CD4-positive, alpha-beta T cell treated with Interleukin-6 at 100 ng/mL for 8 hours (primary cell): ENCODE data around the gene C13orf46.

ENCODE experiments used
- DNase-seq: peaks from one replicate; pipeline ENCODE4 v3.0.0-alpha.2; 2020; ENCODE audit warnings: mixed read lengths, low spot score

C13orf46 gene

DNA sequence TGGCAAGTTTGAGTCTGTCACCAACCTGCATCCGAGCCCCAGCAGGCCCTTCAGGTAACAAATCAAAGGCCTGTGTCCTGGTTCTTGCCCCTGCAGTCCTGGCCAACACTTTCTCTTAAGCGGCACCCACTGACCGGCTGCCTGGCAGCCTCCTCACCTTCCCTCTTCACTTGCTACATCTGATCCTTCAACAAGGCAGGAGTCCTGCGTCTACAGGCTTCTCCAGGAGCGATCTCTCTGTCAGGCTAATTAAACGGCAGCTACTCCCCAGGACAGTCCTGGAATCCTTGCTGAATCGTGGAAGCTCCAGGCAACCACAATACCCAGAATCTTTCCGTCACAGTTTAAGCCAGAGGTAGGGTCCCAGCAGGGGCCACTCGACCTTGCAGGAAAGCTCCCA is 68.9 kb downstream of the C13orf46 start:
- no peak for DNase-seq

GRCh38 chr13:113904411-113904810 is 69.5 kb downstream of the C13orf46 start:
- DNase-seq = peak; percentile 15

GRCh38 chr13:113903912-113904311 is 70.0 kb downstream of the C13orf46 start:
- DNase-seq = no peak
